HG03457 (cell line): ENCODE results near the gene OR4F16.
"Not testable (repeated sequence)": the region's sequence is repeated elsewhere in the genome, so short reads cannot be mapped to it uniquely, and the experiment has no call there.

Experiments used
- ATAC-seq: cut with Tn5 transposase; IDR thresholded peaks from one replicate; pipeline ENCODE4 v1.9.1; 2021; ENCODE audit warnings: moderate number of reproducible peaks; ENCODE audit not compliant: unreplicated experiment

The OR4F16 gene

GRCh38 chr1:686554-686953, at the start of gene OR4F16:
OR4F16 (minus strand) TSS chr1:686654; CDS start chr1:686654, 0 bp downstream.
- ATAC-seq: not testable (repeated sequence)

GRCh38 chr1:733649-734048, 47.2 kb upstream of the OR4F16 start:
- not testable (repeated sequence) for ATAC-seq

GRCh38 chr1:727040-727439, 40.6 kb upstream of the OR4F16 start:
- not testable (repeated sequence) for ATAC-seq
